Measurements from ENCODE around the gene DDX31. TPM values are rescaled to one million over a fixed set of nuclear protein-coding genes. Genes with fewer than 3 reads are reported as not detected.

The DDX31 gene
- total RNA-seq, 1 donor from 2014 or later: 15.1 TPM

- H3K27me3 ChIP-seq (ENCODE audit: control insufficient read depth, insufficient read depth, low read length): no peaks in the 10 kb centered on the region
- TF ChIP-seq CTCF (IDR thresholded peaks at IDR 0.05; ENCODE audit: insufficient read depth, low read length, poor library complexity, severe bottlenecking): no peak
- DNase-seq (ENCODE audit: low read depth): no peak
- no peak overlapping the region for H3K4me3 ChIP-seq (ENCODE audit: low read depth, low read length)
- no peaks in the 10 kb centered on the region for H3K36me3 ChIP-seq (ENCODE audit: control insufficient read depth, insufficient read depth, low read length)
Observed at GRCh38 chr9:132698989-132699388, 29.2 kb upstream of the DDX31 start.

- DNase-seq (ENCODE audit: low read depth): no peak
- Histone ChIP-seq H3K27me3 (ENCODE audit: control insufficient read depth, insufficient read depth, low read length) (no peaks in the 10 kb centered on the region), H3K4me3 (ENCODE audit: low read depth, low read length) (no peak overlapping the region), H3K36me3 (ENCODE audit: control insufficient read depth, insufficient read depth, low read length) (no peaks in the 10 kb centered on the region)
- no peak for TF ChIP-seq CTCF (IDR thresholded peaks at IDR 0.05; ENCODE audit: insufficient read depth, low read length, poor library complexity, severe bottlenecking)
Observed at GRCh38 chr9:132697230-132697629, 27.4 kb upstream of the DDX31 start.

GRCh38 chr9:132694144-132694543 is 24.4 kb upstream of the DDX31 start:
- no peaks in the 10 kb centered on the region for H3K36me3 ChIP-seq (ENCODE audit: control insufficient read depth, insufficient read depth, low read length)
- TF ChIP-seq CTCF (IDR thresholded peaks at IDR 0.05; ENCODE audit: insufficient read depth, low read length, poor library complexity, severe bottlenecking): no peak
- no peaks in the 10 kb centered on the region for H3K27me3 ChIP-seq (ENCODE audit: control insufficient read depth, insufficient read depth, low read length)
- H3K4me3 ChIP-seq (ENCODE audit: low read depth, low read length): no peak overlapping the region
- DNase-seq (ENCODE audit: low read depth): no peak

- no peaks in the 10 kb centered on the region for H3K36me3 ChIP-seq (ENCODE audit: control insufficient read depth, insufficient read depth, low read length)
Observed at GRCh38 chr9:132690696-132691095, 20.9 kb upstream of the DDX31 start.

GRCh38 chr9:132683873-132684272 is 14.1 kb upstream of the DDX31 start:
- H3K27me3 ChIP-seq (ENCODE audit: control insufficient read depth, insufficient read depth, low read length): no peaks in the 10 kb centered on the region
- H3K4me3 ChIP-seq (ENCODE audit: low read depth, low read length): no peak overlapping the region
- DNase-seq (ENCODE audit: low read depth): no peak
- no peak for TF ChIP-seq CTCF (IDR thresholded peaks at IDR 0.05; ENCODE audit: insufficient read depth, low read length, poor library complexity, severe bottlenecking)
- H3K36me3 ChIP-seq (ENCODE audit: control insufficient read depth, insufficient read depth, low read length): peaks cover 3% of the 10 kb centered on the region

More at GRCh38 chr9:132690696-132691095, 20.9 kb upstream of the DDX31 start:
- Histone ChIP-seq H3K27me3 (ENCODE audit: control insufficient read depth, insufficient read depth, low read length) (no peaks in the 10 kb centered on the region), H3K4me3 (ENCODE audit: low read depth, low read length) (no peak overlapping the region)
- no peak for TF ChIP-seq CTCF (IDR thresholded peaks at IDR 0.05; ENCODE audit: insufficient read depth, low read length, poor library complexity, severe bottlenecking)
- no peak for DNase-seq (ENCODE audit: low read depth)

GRCh38 chr9:132681561-132681960 is 11.8 kb upstream of the DDX31 start:
- Histone ChIP-seq H3K36me3 (ENCODE audit: control insufficient read depth, insufficient read depth, low read length) (peaks cover 6% of the 10 kb centered on the region), H3K27me3 (ENCODE audit: control insufficient read depth, insufficient read depth, low read length) (no peaks in the 10 kb centered on the region), H3K4me3 (ENCODE audit: low read depth, low read length) (no peak overlapping the region)
- TF ChIP-seq CTCF (IDR thresholded peaks at IDR 0.05; ENCODE audit: insufficient read depth, low read length, poor library complexity, severe bottlenecking): no peak
- DNase-seq (ENCODE audit: low read depth): no peak

Measured in kidney epithelial cell (primary cell).